GM12878 (cell line): ENCODE data around the gene NSFL1C. TPM values are rescaled to one million over a fixed set of nuclear protein-coding genes. Genes with fewer than 3 reads are reported as not detected.

ENCODE experiments used
- ATAC-seq: fragments of 200-7000 bp; cut with Tn5 transposase; 3 replicates; pipeline ENCODE4 v1.9.1; 2020; ENCODE audit warnings: mild to moderate bottlenecking, moderate library complexity
- BruUV-seq: library from RNA; stranded (reverse); fragments of 400-500 nt; replicated peaks from 2 replicates; lab custom pipeline; 2021; lab: Mats Ljungman, UMichigan
- CTCF ChIA-PET: fragments of 300-600 bp; sonication (Branson Sonifier 250); formaldehyde crosslinking; extraction: SDS; loops from one replicate; lab custom pipeline; 2021; ENCODE audit warnings: inconsistent platforms; lab: Yijun Ruan, JAX
- POLR2A ChIA-PET: fragments of 350-600 bp; formaldehyde crosslinking; extraction: SDS; loops from one replicate; lab custom pipeline; 2021; ENCODE audit warnings: inconsistent platforms; lab: Charles Lee
- RAD21 ChIA-PET: fragments of 300-600 bp; sonication (Branson Sonifier 250); formaldehyde crosslinking; loops from one replicate; lab custom pipeline; 2023; ENCODE audit warnings: antibody characterized with exemption; ENCODE audit not compliant: unreplicated experiment; lab: Charles Lee
- SMC1A ChIA-PET: fragments of 300-600 bp; sonication (Branson Sonifier 250); formaldehyde crosslinking; loops from one replicate; lab custom pipeline; 2023; ENCODE audit not compliant: unreplicated experiment, uncharacterized antibody; lab: Charles Lee
- DNase-seq: peaks from one replicate; pipeline ENCODE4 v3.0.0-alpha.2; 2011; ENCODE audit warnings: low read depth, low spot score
- FAIRE-seq: peaks from 3 replicates; lab custom pipeline; 2011; peaks lifted over from hg19 to GRCh38; lab: Jason Lieb, UNC
- H2AFZ ChIP-seq: 2 replicates; pipeline ENCODE4 v1.6.0; 2011; ENCODE audit warnings: low read depth, low read length, control low read depth; ENCODE audit not compliant: control insufficient read depth
- H3K27ac ChIP-seq: 2 replicates; pipeline ENCODE4 v1.5.1; 2011; ENCODE audit warnings: control low read depth; ENCODE audit not compliant: control insufficient read depth, insufficient read depth
- H3K27me3 ChIP-seq, 2 experiments: replicated peaks in 1 of 2; 2 replicates each; pipeline versions ENCODE4 v1.6.0 to v1.6.1; 2011; ENCODE audit warnings: low read length in 1 of 2; ENCODE audit not compliant: control insufficient read depth in 2 of 2, insufficient read depth in 2 of 2
- H3K36me3 ChIP-seq, 2 experiments: 2 replicates each; pipeline ENCODE4 v1.5.1; 2011; ENCODE audit warnings: low read length in 1 of 2; ENCODE audit not compliant: control insufficient read depth in 2 of 2, insufficient read depth in 2 of 2
- H3K4me1 ChIP-seq: 2 replicates; pipeline ENCODE4 v1.6.1; 2011; ENCODE audit warnings: mild to moderate bottlenecking, low read length, moderate library complexity, mixed read lengths; ENCODE audit not compliant: control insufficient read depth, insufficient read depth
- H3K4me2 ChIP-seq: 2 replicates; pipeline ENCODE4 v1.6.0; 2011; ENCODE audit warnings: control low read depth; ENCODE audit not compliant: control insufficient read depth, insufficient read depth
- H3K4me3 ChIP-seq: fragments of 200-600 bp; sonication (generic); 2 replicates; pipeline ENCODE4 v1.5.1; 2016
- H3K79me2 ChIP-seq: 2 replicates; pipeline ENCODE4 v1.6.0; 2011; ENCODE audit warnings: low read length; ENCODE audit not compliant: control insufficient read depth, insufficient read depth
- H3K9ac ChIP-seq: 2 replicates; pipeline ENCODE4 v1.8.0; 2011; ENCODE audit warnings: low read length, control low read depth, mixed read lengths; ENCODE audit not compliant: control insufficient read depth, insufficient read depth
- H3K9me3 ChIP-seq: replicated peaks from 3 replicates; pipeline ENCODE4 v1.5.1; 2011; ENCODE audit warnings: mild to moderate bottlenecking, low read length; ENCODE audit not compliant: control insufficient read depth, insufficient read depth
- H4K20me1 ChIP-seq: 2 replicates; pipeline ENCODE4 v1.6.0; 2011; ENCODE audit not compliant: control insufficient read depth, insufficient read depth
- CHD1 ChIP-seq: IDR thresholded peaks from 2 replicates; pipeline ENCODE4 v1.6.1; 2012; ENCODE audit warnings: low read depth, low read length, improper control_type of control experiment
- CTCF ChIP-seq, 3 experiments: IDR thresholded peaks in 2 of 3; conservative IDR thresholded peaks in 1 of 3; 2 replicates each; pipeline ENCODE4 v1.5.1; 2011; ENCODE audit warnings: low read depth in 3 of 3, low read length in 3 of 3, mild to moderate bottlenecking in 3 of 3, control low read depth in 2 of 3, moderate library complexity in 2 of 3, inconsistent platforms in 1 of 3, mixed read lengths in 1 of 3; ENCODE audit not compliant: control insufficient read depth in 2 of 3, insufficient read depth in 1 of 3; ENCODE audit errors: extremely low read depth in 1 of 3
- FOXM1 ChIP-seq: IDR thresholded peaks from 2 replicates; pipeline ENCODE4 v1.6.1; 2012; ENCODE audit warnings: low read depth, mild to moderate bottlenecking, inconsistent platforms, low read length, moderate library complexity
- GATAD2B ChIP-seq: fragments of 450-650 bp; conservative IDR thresholded peaks from 2 replicates; pipeline ENCODE4 v1.6.1; 2017; ENCODE audit warnings: low read depth, mild to moderate bottlenecking, moderate library complexity
- KDM1A ChIP-seq: fragments of 200-600 bp; sonication (generic); IDR thresholded peaks from 2 replicates; pipeline ENCODE4 v1.6.1; 2016; ENCODE audit warnings: borderline replicate concordance
- NR2F1 ChIP-seq: fragments of 450-650 bp; conservative IDR thresholded peaks from 2 replicates; pipeline ENCODE4 v1.6.1; 2017; ENCODE audit warnings: mild to moderate bottlenecking
- SMAD1 ChIP-seq: fragments of 450-650 bp; IDR thresholded peaks from 2 replicates; pipeline ENCODE4 v1.6.1; 2018; ENCODE audit warnings: mild to moderate bottlenecking, low read depth; ENCODE audit not compliant: partially characterized antibody
- SP1 ChIP-seq: IDR thresholded peaks from one replicate; pipeline ENCODE4 v1.6.1; 2011; ENCODE audit warnings: low read depth, low read length
- SREBF1 ChIP-seq: IDR thresholded peaks from 2 replicates; pipeline ENCODE4 v1.6.1; 2012; ENCODE audit warnings: mild to moderate bottlenecking, low read length
- ZBTB4 ChIP-seq: fragments of 450-650 bp; formaldehyde crosslinking; IDR thresholded peaks from 2 replicates; pipeline ENCODE4 v1.4.0; 2022; ENCODE audit warnings: mild to moderate bottlenecking, moderate library complexity
- ZNF687 ChIP-seq: fragments of 450-650 bp; IDR thresholded peaks from 2 replicates; pipeline ENCODE4 v1.6.1; 2017; ENCODE audit warnings: mild to moderate bottlenecking, moderate library complexity
- ZZZ3 ChIP-seq: IDR thresholded peaks from 2 replicates; pipeline ENCODE4 v1.6.1; 2011; ENCODE audit warnings: low read depth; ENCODE audit not compliant: control insufficient read depth, insufficient read length
- WGBS: methylation state at CpG from one replicate; pipeline ENCODE4 v1.1.6; 2016; ENCODE audit warnings: low lambda C conversion rate; ENCODE audit not compliant: insufficient replicate concordance, insufficient coverage; ENCODE audit errors: missing lambda C conversion rate; 5-methylcytosine and 5-hydroxymethylcytosine counted together
- in situ Hi-C: fragments of 300-500 bp; cut with MboI; formaldehyde crosslinking; loops from 9 replicates; pipeline ENCODE4 v1.14.3; 2018; ENCODE audit warnings: mixed read lengths
- intact Hi-C: fragments of 100-400 bp; cut with micrococcal nuclease; formaldehyde crosslinking; loops from one replicate; pipeline ENCODE4 v1.14.2; 2022; ENCODE audit not compliant: unreplicated experiment
- polyA plus RNA-seq, 11 experiments: library from polyadenylated mRNA; depleted of rRNA in 4 of 11; unstranded in 6 of 11; stranded (reverse) in 5 of 11; fragments of >200 nt; fragmentation: Nextera tagmentation in 4 of 11; fragmentation: Illumina TruSeq in 1 of 11; extraction: Ambion mirVana in 4 of 11; extraction: Trizol in 1 of 11; gene quantifications; 1 replicate in 1 of 11; 2 replicates in 10 of 11; pipeline versions ENCODE4 v1.2.1 to v1.2.3, GENCODE V29; 2011 to 2016; ENCODE audit warnings: inconsistent platforms in 2 of 11, missing spikeins in 2 of 11, low read depth in 1 of 11
- total RNA-seq, 4 experiments: library from RNA; depleted of rRNA in 3 of 4; stranded (reverse); fragments of >200 nt in 3 of 4; fragmentation: Illumina TruSeq in 1 of 4; extraction: Trizol in 1 of 4; gene quantifications; 2 replicates each; pipeline versions ENCODE4 v1.2.1 to v1.2.3, GENCODE V29; 2013 to 2021

Gene NSFL1C
- total and polyA plus RNA-seq, 10 of the 15 experiments (the other 5 are each of a cell fraction or from before 2014, with no cell fraction given), result 21.5 to 100 (median 38.1) TPM

GRCh38 chr20:1505361-1505760 lies 38.7 kb upstream of the NSFL1C start (continued):
- TF ChIP-seq ZNF687, result no peak
- no peak for TF ChIP-seq FOXM1
- no peak for TF ChIP-seq NR2F1
- no peak for TF ChIP-seq ZZZ3
- no peak for TF ChIP-seq SREBF1

- CTCF ChIA-PET, result interaction anchor here (0.6 to 4.1 kb wide), 65 partner anchors 8 to 889 kb away, joined by 3 to 65 read pairs (median 5); partner anchors contain the start of genes NSFL1C, PSMF1, SDCBP2 and SIRPB2
- Histone ChIP-seq H3K4me3 (no peak overlapping the region), H3K4me2 (no peak overlapping the region), H3K27me3 (peaks cover 0 to 7% of the 10 kb centered on the region in 2 experiments; a peak in 1 of 4 replicates), H4K20me1 (no peaks in the 10 kb centered on the region), H3K9ac (no peak overlapping the region), H3K27ac (no peak overlapping the region), H3K4me1 (no peaks in the 10 kb centered on the region), H3K9me3 (peaks cover 3% of the 10 kb centered on the region; the same call in 1 of the 3 replicates), H2AFZ (no peak overlapping the region), H3K36me3 (no peaks in the 10 kb centered on the region), H3K79me2 (no peaks in the 10 kb centered on the region)
- POLR2A ChIA-PET, result interaction anchor here (1.2 kb wide), 1 partner anchor 37 kb away, joined by 3 read pairs; the partner anchor contains the start of gene NSFL1C
- intact Hi-C loops, result loop anchor here (1.0 to 2.0 kb wide), 3 partner anchors 28 to 37 kb away; partner anchors contain the start of gene NSFL1C
- DNase-seq, result peak; percentile 76
- RAD21 ChIA-PET, result interaction anchor here (0.6 to 2.5 kb wide), 18 partner anchors 13 to 273 kb away, joined by 3 to 23 read pairs (median 5); partner anchors contain the start of genes NSFL1C, SDCBP2 and SIRPB2
- in situ Hi-C loops, result no loop called here
- no TSS peak for BruUV-seq
- ATAC-seq, result peak; percentile 100
- 0% methylated on average over 8 of the region's 8 CpGs for WGBS
- SMC1A ChIA-PET, result interaction anchor here (0.7 to 11.1 kb wide), 30 partner anchors 10 to 273 kb away, joined by 3 to 138 read pairs (median 5); no protein-coding TSS in a partner anchor
- peak; percentile 98 for FAIRE-seq
- TF ChIP-seq KDM1A (no peak), ZBTB4 (CRISPR knock-in tag) (no peak), SMAD1 (no peak), ZZZ3 (no peak), CHD1 (no peak), GATAD2B (no peak), SP1 (no peak), CTCF (IDR thresholded peaks at IDR 0.05 in 2 of 3, conservative IDR thresholded peaks at IDR 0.05 in 1 of 3; ENCODE audit: control insufficient read depth in 2 of 3, extremely low read depth in 1 of 3, insufficient read depth in 1 of 3, low read depth in 3 of 3, low read length in 3 of 3) (peak; percentile 98 to 100 (median 100); a peak in 5 of 6 replicates)
Observed at GRCh38 chr20:1503564-1504227, 37.0 kb upstream of the NSFL1C start.
